ENCODE data around the gene PRIMA1. TPM values are rescaled to one million over a fixed set of nuclear protein-coding genes. Genes with fewer than 3 reads are reported as not detected.

PRIMA1 gene
- total RNA-seq, 4 donors from 2014 or later, result 1.0 to 5.0 (median 1.3) TPM

GRCh38 chr14:93709249-93709648, 79.0 kb downstream of the PRIMA1 start:
- H3K27ac ChIP-seq, result no peak overlapping the region
- no peak for DNase-seq
- no peaks in the 10 kb centered on the region for H3K36me3 ChIP-seq
- no peaks in the 10 kb centered on the region for H3K9me3 ChIP-seq
- peaks cover 0 to 11% (median 0%) of the 10 kb centered on the region in 4 donors for H3K27me3 ChIP-seq
- 74 to 78% methylated on average over 4 of the region's 4 CpGs for WGBS, 2 donors
- intact Hi-C loops (cut with DNase I), result no loop called here
- peaks cover 3 to 20% (median 4%) of the 10 kb centered on the region in 3 donors for H3K4me1 ChIP-seq
- TF ChIP-seq POLR2A (IDR thresholded peaks at IDR 0.05), result no peak
- TF ChIP-seq, protein P1, sequence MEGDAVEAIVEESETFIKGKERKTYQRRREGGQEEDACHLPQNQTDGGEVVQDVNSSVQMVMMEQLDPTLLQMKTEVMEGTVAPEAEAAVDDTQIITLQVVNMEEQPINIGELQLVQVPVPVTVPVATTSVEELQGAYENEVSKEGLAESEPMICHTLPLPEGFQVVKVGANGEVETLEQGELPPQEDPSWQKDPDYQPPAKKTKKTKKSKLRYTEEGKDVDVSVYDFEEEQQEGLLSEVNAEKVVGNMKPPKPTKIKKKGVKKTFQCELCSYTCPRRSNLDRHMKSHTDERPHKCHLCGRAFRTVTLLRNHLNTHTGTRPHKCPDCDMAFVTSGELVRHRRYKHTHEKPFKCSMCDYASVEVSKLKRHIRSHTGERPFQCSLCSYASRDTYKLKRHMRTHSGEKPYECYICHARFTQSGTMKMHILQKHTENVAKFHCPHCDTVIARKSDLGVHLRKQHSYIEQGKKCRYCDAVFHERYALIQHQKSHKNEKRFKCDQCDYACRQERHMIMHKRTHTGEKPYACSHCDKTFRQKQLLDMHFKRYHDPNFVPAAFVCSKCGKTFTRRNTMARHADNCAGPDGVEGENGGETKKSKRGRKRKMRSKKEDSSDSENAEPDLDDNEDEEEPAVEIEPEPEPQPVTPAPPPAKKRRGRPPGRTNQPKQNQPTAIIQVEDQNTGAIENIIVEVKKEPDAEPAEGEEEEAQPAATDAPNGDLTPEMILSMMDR (IDR thresholded peaks at IDR 0.05), result no peak
- no peak overlapping the region for H3K4me3 ChIP-seq

GRCh38 chr14:93708800-93709199, 79.5 kb downstream of the PRIMA1 start:
- DNase-seq, result no peak
- H3K9me3 ChIP-seq, result no peaks in the 10 kb centered on the region
- WGBS, 2 donors, result 69 to 77% methylated on average over 1 to 5 of the region's 5 CpGs
- intact Hi-C loops (cut with DNase I), result no loop called here
- H3K27ac ChIP-seq, result peak overlapping the region in 2 of 4 donors; percentile 21 to 30
- H3K36me3 ChIP-seq, result no peaks in the 10 kb centered on the region
- H3K4me1 ChIP-seq, result peaks cover 2 to 16% (median 3%) of the 10 kb centered on the region in 3 donors
- peaks cover 0 to 6% (median 0%) of the 10 kb centered on the region in 4 donors for H3K27me3 ChIP-seq
- no peak overlapping the region for H3K4me3 ChIP-seq
- TF ChIP-seq POLR2A (IDR thresholded peaks at IDR 0.05), result no peak
- TF ChIP-seq, protein P1 (IDR thresholded peaks at IDR 0.05), result no peak

- H3K27ac ChIP-seq, result peak overlapping the region in 2 of 4 donors; percentile 21 to 30
- DNase-seq, result no peak
Observed at GRCh38 chr14:93708311-93708734, 80.0 kb downstream of the PRIMA1 start.

GRCh38 chr14:93707475-93707874, 80.8 kb downstream of the PRIMA1 start:
- no peaks in the 10 kb centered on the region for H3K27me3 ChIP-seq
- intact Hi-C loops (cut with DNase I), result no loop called here
- no peaks in the 10 kb centered on the region for H3K36me3 ChIP-seq
- H3K4me1 ChIP-seq, result peaks cover 0 to 3% (median 0%) of the 10 kb centered on the region in 3 donors
- no peaks in the 10 kb centered on the region for H3K9me3 ChIP-seq
- H3K4me3 ChIP-seq, result no peak overlapping the region
- no peak overlapping the region for H3K27ac ChIP-seq
- 55 to 56% methylated on average over 3 of the region's 3 CpGs for WGBS, 2 donors
- DNase-seq, result no peak
- TF ChIP-seq, protein P1 (IDR thresholded peaks at IDR 0.05), result no peak
- no peak for TF ChIP-seq POLR2A (IDR thresholded peaks at IDR 0.05)

More at GRCh38 chr14:93708311-93708734, 80.0 kb downstream of the PRIMA1 start:
- WGBS, 2 donors, result 63 to 68% methylated on average over 6 of the region's 6 CpGs
- TF ChIP-seq POLR2A (IDR thresholded peaks at IDR 0.05), result no peak
- TF ChIP-seq, protein P1 (IDR thresholded peaks at IDR 0.05), result no peak
- no peaks in the 10 kb centered on the region for H3K36me3 ChIP-seq
- intact Hi-C loops (cut with DNase I), result no loop called here
- H3K9me3 ChIP-seq, result no peaks in the 10 kb centered on the region
- peaks cover 0 to 2% (median 0%) of the 10 kb centered on the region in 4 donors for H3K27me3 ChIP-seq
- H3K4me1 ChIP-seq, result peaks cover 0 to 12% (median 3%) of the 10 kb centered on the region in 3 donors
- H3K4me3 ChIP-seq, result no peak overlapping the region

GRCh38 chr14:93706360-93706955, 81.8 kb downstream of the PRIMA1 start:
- H3K27ac ChIP-seq, result no peak overlapping the region
- no peaks in the 10 kb centered on the region for H3K27me3 ChIP-seq
- DNase-seq, result no peak
- 78 to 81% methylated on average over 17 to 19 of the region's 21 CpGs for WGBS, 2 donors
- H3K4me1 ChIP-seq, result no peaks in the 10 kb centered on the region
- H3K36me3 ChIP-seq, result no peaks in the 10 kb centered on the region
- intact Hi-C loops (cut with DNase I), result no loop called here
- H3K9me3 ChIP-seq, result no peaks in the 10 kb centered on the region
- H3K4me3 ChIP-seq, result no peak overlapping the region
- TF ChIP-seq POLR2A (IDR thresholded peaks at IDR 0.05), result no peak

Measured in esophagus squamous epithelium (tissue), 5 donors.